Breast epithelium (tissue), 4 donors: ENCODE data around the gene ATG10. TPM values are rescaled to one million over a fixed set of nuclear protein-coding genes. Genes with fewer than 3 reads are reported as not detected.

Experiments
- DNase-seq, 2 donors: peaks; one replicate each; pipeline ENCODE4 v3.0.0-alpha.2; 2019; ENCODE audit warnings: low spot score in 2 of 2
- H3K27ac ChIP-seq, 2 donors: fragments of 200-600 bp; sonication (generic) in 1 of 2; one replicate each; pipeline ENCODE4 v1.5.1; 2016 to 2019; ENCODE audit warnings: mild to moderate bottlenecking in 1 of 2
- H3K27me3 ChIP-seq, 2 donors: fragments of 200-600 bp; sonication (generic) in 1 of 2; one replicate each; pipeline versions ENCODE4 v1.5.1 to v1.6.0; 2017 to 2019; ENCODE audit warnings: control low read depth in 1 of 2, mild to moderate bottlenecking in 1 of 2
- H3K36me3 ChIP-seq: fragments of 200-600 bp; one replicate; pipeline ENCODE4 v1.5.1; 2019
- H3K4me1 ChIP-seq, 2 donors: fragments of 200-600 bp; sonication (generic); one replicate each; pipeline ENCODE4 v1.5.1; 2016 to 2019; ENCODE audit warnings: control low read depth in 1 of 2
- H3K4me3 ChIP-seq, 3 donors: fragments of 200-600 bp; sonication (generic); 1 replicate in 2 of 3; 2 replicates in 1 of 3; pipeline ENCODE4 v1.5.1; 2016 to 2019; ENCODE audit warnings: mild to moderate bottlenecking in 3 of 3, moderate library complexity in 2 of 3
- H3K9me3 ChIP-seq, 2 donors: fragments of 200-600 bp; sonication (generic) in 1 of 2; one replicate each; pipeline ENCODE4 v1.5.1; 2016 to 2019; ENCODE audit warnings: control low read depth in 1 of 2
- POLR2A ChIP-seq: fragments of 450-650 bp; IDR thresholded peaks from one replicate; pipeline ENCODE4 v1.6.1; 2016; ENCODE audit warnings: antibody characterized with exemption, mild to moderate bottlenecking, moderate library complexity
- POLR2AphosphoS5 ChIP-seq, 3 donors: sonication (generic); formaldehyde crosslinking; IDR thresholded peaks; one replicate each; pipeline ENCODE4 v1.6.1; 2017; ENCODE audit warnings: antibody characterized with exemption in 3 of 3
- intact Hi-C: fragments of 100-400 bp; cut with DNase I; formaldehyde crosslinking; loops from one replicate; pipeline ENCODE4 v1.15.1; 2023; ENCODE audit warnings: low total_unique reads
- total RNA-seq, 3 donors: library from RNA; depleted of rRNA; stranded (reverse); fragments of >200 nt; gene quantifications; one replicate each; pipeline ENCODE4 v1.1.0, GENCODE V29; 2016
- TF ChIP-seq, protein P1 (sequence below), 3 donors: fragments of 450-650 bp; IDR thresholded peaks; one replicate each; pipeline ENCODE4 v1.5.1; 2016 to 2017; ENCODE audit warnings: antibody characterized with exemption in 3 of 3, mild to moderate bottlenecking in 3 of 3, moderate library complexity in 3 of 3

Gene ATG10
- total RNA-seq, 3 donors from 2014 or later, result 5.2 to 9.2 (median 6.6) TPM

DNA sequence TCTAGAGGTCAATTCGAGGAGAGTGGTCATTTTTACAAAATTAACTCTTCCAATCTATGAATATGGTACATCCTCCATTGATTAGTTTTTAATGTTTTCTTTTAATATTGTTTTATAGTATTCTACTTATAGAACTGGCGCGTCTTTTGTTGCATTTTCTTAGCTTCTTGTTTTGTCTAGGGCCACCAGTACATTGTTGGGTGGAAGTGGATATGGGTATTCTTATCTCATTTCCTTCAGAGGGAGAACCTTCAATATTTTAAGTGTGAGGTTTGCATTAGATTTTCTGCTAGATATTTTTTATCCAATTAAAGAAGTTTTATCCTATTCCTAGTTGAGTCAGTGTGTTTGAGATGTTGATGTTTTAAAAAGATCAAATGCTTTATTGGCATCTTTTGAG, 236.5 kb downstream of the ATG10 start:
- no peak overlapping the region for H3K27ac ChIP-seq
- intact Hi-C loops, result no loop called here
- no peaks in the 10 kb centered on the region for H3K4me1 ChIP-seq
- no peak overlapping the region for H3K4me3 ChIP-seq
- DNase-seq, result no peak
- no peaks in the 10 kb centered on the region for H3K27me3 ChIP-seq
- no peaks in the 10 kb centered on the region for H3K9me3 ChIP-seq
- H3K36me3 ChIP-seq, result no peaks in the 10 kb centered on the region
- TF ChIP-seq, protein P1, sequence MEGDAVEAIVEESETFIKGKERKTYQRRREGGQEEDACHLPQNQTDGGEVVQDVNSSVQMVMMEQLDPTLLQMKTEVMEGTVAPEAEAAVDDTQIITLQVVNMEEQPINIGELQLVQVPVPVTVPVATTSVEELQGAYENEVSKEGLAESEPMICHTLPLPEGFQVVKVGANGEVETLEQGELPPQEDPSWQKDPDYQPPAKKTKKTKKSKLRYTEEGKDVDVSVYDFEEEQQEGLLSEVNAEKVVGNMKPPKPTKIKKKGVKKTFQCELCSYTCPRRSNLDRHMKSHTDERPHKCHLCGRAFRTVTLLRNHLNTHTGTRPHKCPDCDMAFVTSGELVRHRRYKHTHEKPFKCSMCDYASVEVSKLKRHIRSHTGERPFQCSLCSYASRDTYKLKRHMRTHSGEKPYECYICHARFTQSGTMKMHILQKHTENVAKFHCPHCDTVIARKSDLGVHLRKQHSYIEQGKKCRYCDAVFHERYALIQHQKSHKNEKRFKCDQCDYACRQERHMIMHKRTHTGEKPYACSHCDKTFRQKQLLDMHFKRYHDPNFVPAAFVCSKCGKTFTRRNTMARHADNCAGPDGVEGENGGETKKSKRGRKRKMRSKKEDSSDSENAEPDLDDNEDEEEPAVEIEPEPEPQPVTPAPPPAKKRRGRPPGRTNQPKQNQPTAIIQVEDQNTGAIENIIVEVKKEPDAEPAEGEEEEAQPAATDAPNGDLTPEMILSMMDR (IDR thresholded peaks at IDR 0.05), result no peak
- no peak for TF ChIP-seq POLR2A
- TF ChIP-seq POLR2AphosphoS5 (IDR thresholded peaks at IDR 0.05), result no peak

DNA sequence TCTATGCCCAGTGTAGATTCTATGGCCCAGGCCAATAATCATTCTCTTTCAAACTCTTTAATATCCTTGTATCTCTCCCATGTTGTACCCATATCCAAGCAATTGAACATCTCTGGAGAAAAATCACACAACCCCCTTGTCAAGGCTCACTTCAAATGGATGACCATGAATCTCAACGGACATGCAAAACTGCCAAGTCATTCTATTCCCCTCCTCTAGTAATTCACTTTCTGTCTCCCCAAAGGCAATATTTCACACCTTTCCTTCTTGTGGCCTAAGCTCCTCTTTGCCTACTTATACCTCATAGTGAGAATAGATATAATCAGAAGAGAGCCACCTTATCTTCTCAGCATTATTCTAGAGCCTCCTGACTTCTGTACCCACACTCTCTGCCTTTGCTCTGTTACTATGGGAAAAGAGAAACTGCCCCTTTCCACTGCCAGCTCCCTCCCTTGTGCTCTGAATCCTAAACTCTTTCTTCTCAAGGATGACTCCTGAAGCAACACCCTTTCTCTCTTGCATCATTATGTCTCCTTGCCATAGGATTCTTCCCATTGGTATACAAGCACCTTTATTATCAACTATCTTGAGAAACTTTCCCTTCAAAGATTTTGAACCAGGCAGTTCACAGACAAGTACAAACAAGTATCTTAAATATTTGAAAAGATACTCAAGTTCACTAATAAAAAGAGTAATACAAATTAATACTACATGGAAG, 240.2 kb downstream of the ATG10 start:
- Histone ChIP-seq H3K9me3 (no peaks in the 10 kb centered on the region), H3K36me3 (no peaks in the 10 kb centered on the region), H3K4me3 (no peak overlapping the region), H3K4me1 (no peaks in the 10 kb centered on the region), H3K27me3 (no peaks in the 10 kb centered on the region), H3K27ac (no peak overlapping the region)
- TF ChIP-seq POLR2AphosphoS5 (IDR thresholded peaks at IDR 0.05) (no peak), POLR2A (no peak)
- TF ChIP-seq, protein P1 (IDR thresholded peaks at IDR 0.05), result no peak
- no peak for DNase-seq
- intact Hi-C loops, result no loop called here

DNA sequence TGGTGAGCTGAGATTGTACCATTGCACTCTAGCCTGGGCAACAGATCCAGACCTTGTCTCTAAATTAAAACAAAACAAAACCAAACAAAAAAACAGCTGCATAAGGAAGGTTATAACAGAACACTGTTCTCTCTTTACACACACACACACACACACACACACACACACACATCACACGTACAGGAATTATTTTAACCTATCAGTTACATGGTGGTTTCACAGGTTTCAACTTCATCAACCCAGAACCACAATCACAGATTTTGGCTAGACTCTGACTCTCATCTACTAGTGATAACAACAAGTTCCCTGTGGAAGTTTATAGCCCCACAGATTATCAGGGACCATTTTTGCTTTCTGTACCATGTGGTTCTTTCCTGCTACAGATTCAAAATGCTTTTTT, 246.1 kb downstream of the ATG10 start:
- Histone ChIP-seq H3K36me3 (no peaks in the 10 kb centered on the region), H3K9me3 (no peaks in the 10 kb centered on the region), H3K4me3 (no peak overlapping the region), H3K27ac (no peak overlapping the region), H3K4me1 (no peaks in the 10 kb centered on the region), H3K27me3 (no peaks in the 10 kb centered on the region)
- TF ChIP-seq POLR2A (no peak), POLR2AphosphoS5 (IDR thresholded peaks at IDR 0.05) (no peak)
- TF ChIP-seq, protein P1 (IDR thresholded peaks at IDR 0.05), result no peak
- intact Hi-C loops, result no loop called here
- no peak for DNase-seq

DNA sequence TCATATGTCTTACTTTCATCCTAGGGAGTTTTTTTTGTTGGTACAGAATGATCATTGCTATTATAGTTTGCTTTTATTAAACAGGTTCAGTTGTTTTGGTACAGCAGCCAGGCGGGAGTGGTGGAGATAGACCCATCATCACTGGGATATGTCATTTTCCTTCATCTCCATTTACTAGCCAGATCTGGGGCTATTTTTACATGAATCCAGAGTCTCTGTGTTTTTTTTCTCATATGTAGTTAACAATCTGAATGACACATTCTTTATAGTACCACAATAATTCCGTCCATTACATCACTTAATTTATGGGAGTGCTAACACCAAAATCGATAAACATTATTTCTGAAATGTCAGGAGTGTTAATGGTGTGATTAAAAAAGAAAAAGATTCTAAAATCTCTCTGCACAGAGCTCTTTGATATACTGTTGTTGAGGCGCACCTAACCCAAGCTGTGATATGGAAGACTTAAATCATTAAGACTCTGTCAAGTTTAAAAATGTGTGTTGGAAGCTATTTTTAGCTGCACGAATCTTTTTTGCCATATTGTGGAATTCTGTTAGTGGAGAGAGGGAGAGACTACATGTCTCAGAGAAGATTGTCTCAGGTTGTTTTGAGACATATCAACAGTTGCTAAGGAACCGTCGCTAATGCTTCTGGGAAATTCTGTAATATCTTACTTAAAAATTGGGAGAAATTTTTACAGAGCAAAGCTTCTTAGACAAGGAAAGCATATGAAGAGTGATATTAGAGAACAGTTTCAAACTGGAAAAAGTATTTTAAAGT, 246.7 kb downstream of the ATG10 start:
- TF ChIP-seq, protein P1 (IDR thresholded peaks at IDR 0.05), result no peak
- TF ChIP-seq POLR2A, result no peak
- no peak for TF ChIP-seq POLR2AphosphoS5 (IDR thresholded peaks at IDR 0.05)
- no peak overlapping the region for H3K27ac ChIP-seq
- intact Hi-C loops, result no loop called here
- no peaks in the 10 kb centered on the region for H3K9me3 ChIP-seq
- no peaks in the 10 kb centered on the region for H3K4me1 ChIP-seq
- no peaks in the 10 kb centered on the region for H3K27me3 ChIP-seq
- no peaks in the 10 kb centered on the region for H3K36me3 ChIP-seq
- no peak for DNase-seq
- no peak overlapping the region for H3K4me3 ChIP-seq

DNA sequence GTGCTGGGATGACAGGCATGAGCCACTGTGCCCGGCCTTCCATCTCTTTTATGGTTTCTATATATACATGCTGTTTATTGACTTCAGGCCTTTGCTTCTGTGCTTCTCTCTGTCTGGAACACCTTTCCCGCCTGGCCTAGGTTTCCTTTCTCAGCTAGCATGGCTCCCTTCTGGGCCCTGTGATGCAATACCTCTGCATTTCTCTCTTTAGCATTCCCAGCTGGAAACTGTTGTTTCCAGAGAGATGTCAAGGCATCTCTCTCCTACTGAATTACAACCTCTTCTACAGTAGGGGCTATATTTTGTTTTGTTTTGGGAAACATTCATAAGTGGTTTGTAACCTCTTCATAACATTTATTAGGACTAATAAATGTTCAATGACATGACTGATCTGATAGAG, 249.2 kb downstream of the ATG10 start:
- TF ChIP-seq, protein P1 (IDR thresholded peaks at IDR 0.05), result no peak
- TF ChIP-seq POLR2A, result no peak
- TF ChIP-seq POLR2AphosphoS5 (IDR thresholded peaks at IDR 0.05), result no peak
- no peaks in the 10 kb centered on the region for H3K9me3 ChIP-seq
- DNase-seq, result no peak
- intact Hi-C loops, result loop anchor here (10.0 kb wide), 1 partner anchor 1016 kb away; no protein-coding TSS in a partner anchor
- no peaks in the 10 kb centered on the region for H3K4me1 ChIP-seq
- no peak overlapping the region for H3K4me3 ChIP-seq
- H3K36me3 ChIP-seq, result no peaks in the 10 kb centered on the region
- no peaks in the 10 kb centered on the region for H3K27me3 ChIP-seq
- no peak overlapping the region for H3K27ac ChIP-seq
